PC-3 (cell line): Measurements from ENCODE around the gene SYNJ2. TPM values are rescaled to one million over a fixed set of nuclear protein-coding genes. Genes with fewer than 3 reads are reported as not detected.
A peak's percentile ranks its signal among the peaks of the same experiment; 100 is the strongest.
"Not testable (repeated sequence)": the region's sequence is repeated elsewhere in the genome, so short reads cannot be mapped to it uniquely, and the experiment has no call there.

Source experiments
- ATAC-seq: fragments of 200-7000 bp; cut with Tn5 transposase; 2 replicates; pipeline ENCODE4 v1.9.1; 2020; ENCODE audit warnings: mild to moderate bottlenecking, moderate library complexity
- BruUV-seq: library from RNA; stranded (reverse); fragments of 400-500 nt; replicated peaks from 2 replicates; lab custom pipeline; 2021; lab: Mats Ljungman, UMichigan
- CTCF ChIA-PET: fragments of 300-600 bp; sonication (Branson Sonifier 250); formaldehyde crosslinking; loops from one replicate; lab custom pipeline; 2022; ENCODE audit warnings: antibody characterized with exemption; lab: Charles Lee
- POLR2A ChIA-PET: fragments of 300-600 bp; sonication (Branson Sonifier 250); formaldehyde crosslinking; loops from one replicate; lab custom pipeline; 2022; ENCODE audit warnings: antibody characterized with exemption; ENCODE audit not compliant: unreplicated experiment; lab: Charles Lee
- DNase-seq: peaks from one replicate; pipeline ENCODE4 v3.0.0-alpha.2; 2015
- H2AFZ ChIP-seq: fragments of 300-600 bp; sonication (generic); 2 replicates; pipeline ENCODE4 v1.6.0; 2016; ENCODE audit warnings: antibody characterized with exemption, low read length
- H3F3A ChIP-seq: fragments of 300-600 bp; sonication (generic); one replicate; pipeline ENCODE4 v1.6.0; 2017; ENCODE audit warnings: antibody characterized with exemption, low read length, control low read depth, mild to moderate bottlenecking; ENCODE audit not compliant: unreplicated experiment
- H3K27ac ChIP-seq: fragments of 300-600 bp; sonication (generic); 2 replicates; pipeline ENCODE4 v1.5.1; 2016; ENCODE audit warnings: mild to moderate bottlenecking, low read length
- H3K27me3 ChIP-seq: fragments of 300-600 bp; sonication (generic); 2 replicates; pipeline ENCODE4 v1.6.1; 2016; ENCODE audit warnings: low read length, mixed read lengths
- H3K36me3 ChIP-seq: fragments of 300-600 bp; sonication (generic); 2 replicates; pipeline ENCODE4 v1.6.1; 2016; ENCODE audit warnings: low read depth, mixed run types, low read length, mixed read lengths
- H3K4me1 ChIP-seq: fragments of 300-600 bp; sonication (generic); 2 replicates; pipeline ENCODE4 v1.5.1; 2016; ENCODE audit warnings: low read length; ENCODE audit not compliant: insufficient read depth
- H3K4me2 ChIP-seq: fragments of 300-600 bp; sonication (generic); 2 replicates; pipeline ENCODE4 v1.6.0; 2016; ENCODE audit warnings: low read length
- H3K4me3 ChIP-seq: fragments of 300-600 bp; sonication (generic); 2 replicates; pipeline ENCODE4 v1.5.1; 2016; ENCODE audit warnings: mild to moderate bottlenecking, low read length, mixed read lengths
- H3K79me2 ChIP-seq: fragments of 300-600 bp; sonication (generic); 2 replicates; pipeline ENCODE4 v1.6.1; 2017; ENCODE audit warnings: low read length, mixed read lengths
- H3K9ac ChIP-seq: fragments of 300-600 bp; sonication (generic); 2 replicates; pipeline ENCODE4 v1.6.0; 2016; ENCODE audit warnings: mild to moderate bottlenecking, low read length
- H3K9me2 ChIP-seq: fragments of 300-600 bp; sonication (generic); replicated peaks from 2 replicates; pipeline ENCODE4 v1.6.1; 2016; ENCODE audit warnings: mixed run types, low read length, mixed read lengths
- H3K9me3 ChIP-seq: fragments of 300-600 bp; sonication (generic); 2 replicates; pipeline ENCODE4 v1.6.1; 2016; ENCODE audit warnings: low read length, mixed read lengths
- H4K20me1 ChIP-seq: fragments of 300-600 bp; sonication (generic); 2 replicates; pipeline ENCODE4 v1.6.1; 2016; ENCODE audit warnings: low read length, mixed read lengths
- EZH2 ChIP-seq: fragments of 300-600 bp; sonication (generic); IDR thresholded peaks from one replicate; pipeline ENCODE4 v1.6.1; 2017; ENCODE audit warnings: antibody characterized with exemption, mild to moderate bottlenecking, low read length; ENCODE audit not compliant: unreplicated experiment
- EZH2phosphoT487 ChIP-seq: fragments of 300-600 bp; sonication (generic); IDR thresholded peaks from 2 replicates; pipeline ENCODE4 v1.6.1; 2018; ENCODE audit warnings: mild to moderate bottlenecking, antibody characterized with exemption, low read length, borderline replicate concordance
- intact Hi-C: fragments of 100-400 bp; cut with micrococcal nuclease; formaldehyde crosslinking; loops from 2 replicates; pipeline ENCODE4 v1.9.0; 2023
- total RNA-seq: library from RNA; depleted of rRNA; stranded (reverse); fragments of >200 nt; gene quantifications from 2 replicates; pipeline ENCODE4 v1.2.3, GENCODE V29; 2014
- TF ChIP-seq, protein P1 (sequence below): fragments of 300-600 bp; sonication (generic); conservative IDR thresholded peaks from 2 replicates; pipeline ENCODE4 v1.5.1; 2017; ENCODE audit warnings: antibody characterized with exemption, low read depth, mild to moderate bottlenecking, low read length

SYNJ2 gene
- total RNA-seq, 1 experiment from 2014 or later = 21.5 TPM

DNA sequence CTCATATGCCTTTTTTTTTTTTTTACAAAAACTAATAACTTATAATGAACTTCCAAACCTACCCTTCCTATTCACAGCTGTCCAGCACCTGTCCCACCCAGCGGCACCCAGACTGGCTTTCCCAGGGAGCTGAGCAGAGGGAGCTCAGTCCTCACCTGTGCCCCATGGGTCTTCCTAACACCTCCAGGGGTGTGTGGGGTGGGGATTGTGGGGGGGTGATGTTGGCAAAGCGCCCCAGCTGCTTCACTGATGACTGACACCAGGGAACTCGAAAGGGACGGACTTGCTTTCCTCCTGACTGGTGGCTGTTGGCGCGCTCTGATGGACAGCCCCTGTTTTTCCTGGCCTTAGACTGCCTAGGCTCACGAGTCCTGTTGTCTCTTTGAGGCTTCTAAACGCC, 14.2 kb upstream of the SYNJ2 start:
- ChIA-PET CTCF (interaction anchor here (0.6 kb wide), 1 partner anchor 54 kb away, joined by 3 read pairs; no protein-coding TSS in a partner anchor), POLR2A (no interaction called here)
- Histone ChIP-seq H3K9ac (no peak overlapping the region), H3K36me3 (no peaks in the 10 kb centered on the region), H4K20me1 (no peaks in the 10 kb centered on the region), H3K27ac (no peak overlapping the region), H3K4me1 (peaks cover 4% of the 10 kb centered on the region; the same call in 1 of the 2 replicates), H2AFZ (no peak overlapping the region), H3K79me2 (no peaks in the 10 kb centered on the region), H3K4me3 (no peak overlapping the region), H3K9me3 (no peaks in the 10 kb centered on the region), H3K9me2 (no peaks in the 10 kb centered on the region), H3K27me3 (no peaks in the 10 kb centered on the region), H3F3A (no peaks in the 10 kb centered on the region), H3K4me2 (no peak overlapping the region)
- TF ChIP-seq, protein P1, sequence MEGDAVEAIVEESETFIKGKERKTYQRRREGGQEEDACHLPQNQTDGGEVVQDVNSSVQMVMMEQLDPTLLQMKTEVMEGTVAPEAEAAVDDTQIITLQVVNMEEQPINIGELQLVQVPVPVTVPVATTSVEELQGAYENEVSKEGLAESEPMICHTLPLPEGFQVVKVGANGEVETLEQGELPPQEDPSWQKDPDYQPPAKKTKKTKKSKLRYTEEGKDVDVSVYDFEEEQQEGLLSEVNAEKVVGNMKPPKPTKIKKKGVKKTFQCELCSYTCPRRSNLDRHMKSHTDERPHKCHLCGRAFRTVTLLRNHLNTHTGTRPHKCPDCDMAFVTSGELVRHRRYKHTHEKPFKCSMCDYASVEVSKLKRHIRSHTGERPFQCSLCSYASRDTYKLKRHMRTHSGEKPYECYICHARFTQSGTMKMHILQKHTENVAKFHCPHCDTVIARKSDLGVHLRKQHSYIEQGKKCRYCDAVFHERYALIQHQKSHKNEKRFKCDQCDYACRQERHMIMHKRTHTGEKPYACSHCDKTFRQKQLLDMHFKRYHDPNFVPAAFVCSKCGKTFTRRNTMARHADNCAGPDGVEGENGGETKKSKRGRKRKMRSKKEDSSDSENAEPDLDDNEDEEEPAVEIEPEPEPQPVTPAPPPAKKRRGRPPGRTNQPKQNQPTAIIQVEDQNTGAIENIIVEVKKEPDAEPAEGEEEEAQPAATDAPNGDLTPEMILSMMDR = no peak
- no peak for TF ChIP-seq EZH2phosphoT487
- TF ChIP-seq EZH2 = no peak
- DNase-seq (no peak), ATAC-seq (no peak)
- intact Hi-C loops = no loop called here
- BruUV-seq = no TSS peak

- intact Hi-C loops, H3K9me2 ChIP-seq, POLR2A ChIA-PET, H3F3A ChIP-seq, H3K4me3 ChIP-seq, BruUV-seq, H3K4me1 ChIP-seq, H3K9me3 ChIP-seq, H3K79me2 ChIP-seq, H3K9ac ChIP-seq, H3K4me2 ChIP-seq, DNase-seq, CTCF ChIA-PET, H4K20me1 ChIP-seq, H3K27me3 ChIP-seq, H3K27ac ChIP-seq, ATAC-seq, H3K36me3 ChIP-seq, H2AFZ ChIP-seq: not testable (repeated sequence)
These were observed 9.5 kb upstream of the SYNJ2 start for GRCh38 chr6:157972177-157972576.

DNA sequence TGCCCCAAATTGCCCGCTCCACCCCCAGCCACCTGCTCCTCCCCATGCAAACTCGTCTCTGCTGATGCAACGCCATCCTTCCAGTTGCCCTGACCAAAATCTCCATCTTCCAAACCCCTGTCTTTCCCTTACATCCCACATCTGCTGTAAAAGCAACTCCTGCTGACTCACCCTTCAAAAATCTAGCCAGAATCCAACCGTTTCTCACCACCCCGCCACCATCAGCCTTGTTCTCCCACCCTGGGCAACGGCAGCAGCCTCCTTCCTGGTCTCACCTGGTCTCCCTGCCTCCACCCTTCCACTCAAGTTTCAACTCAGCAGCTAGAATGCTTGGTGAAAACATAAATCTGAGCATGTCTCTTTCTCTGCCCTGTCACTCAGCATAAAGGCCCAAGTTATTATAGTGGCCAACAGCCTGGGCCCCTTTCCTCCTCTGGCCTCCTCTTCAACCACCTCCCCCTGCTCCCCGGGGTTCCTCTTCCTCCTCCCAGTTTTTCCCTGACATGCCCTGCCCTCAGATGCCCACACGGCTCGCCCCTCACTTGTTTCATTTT, 7.2 kb upstream of the SYNJ2 start:
- H3K27ac ChIP-seq = no peak overlapping the region
- no peaks in the 10 kb centered on the region for H3F3A ChIP-seq
- no peaks in the 10 kb centered on the region for H3K79me2 ChIP-seq
- no TSS peak for BruUV-seq
- CTCF ChIA-PET = no interaction called here
- no peaks in the 10 kb centered on the region for H3K27me3 ChIP-seq
- POLR2A ChIA-PET = no interaction called here
- no peak for TF ChIP-seq EZH2
- TF ChIP-seq EZH2phosphoT487 = no peak
- TF ChIP-seq, protein P1 = no peak
- peaks cover 5% of the 10 kb centered on the region; the same call in 1 of the 2 replicates for H3K4me1 ChIP-seq
- intact Hi-C loops = no loop called here
- ATAC-seq (no peak; the same call in 1 of the 2 replicates), DNase-seq (peak; percentile 36)
- H3K9ac ChIP-seq = no peak overlapping the region
- H3K4me2 ChIP-seq = no peak overlapping the region
- no peaks in the 10 kb centered on the region for H4K20me1 ChIP-seq
- no peaks in the 10 kb centered on the region for H3K36me3 ChIP-seq
- no peak overlapping the region for H3K4me3 ChIP-seq
- H3K9me2 ChIP-seq = no peaks in the 10 kb centered on the region
- no peaks in the 10 kb centered on the region for H3K9me3 ChIP-seq
- no peak overlapping the region for H2AFZ ChIP-seq
